ENCODE results near the gene VWA8. TPM values are rescaled to one million over a fixed set of nuclear protein-coding genes. Genes with fewer than 3 reads are reported as not detected.

VWA8 gene
- total and polyA plus RNA-seq, 2 of the 13 experiments (the other 11 are each of a cell fraction or from before 2014, with no cell fraction given), result 9.1 to 17.3 TPM

DNA sequence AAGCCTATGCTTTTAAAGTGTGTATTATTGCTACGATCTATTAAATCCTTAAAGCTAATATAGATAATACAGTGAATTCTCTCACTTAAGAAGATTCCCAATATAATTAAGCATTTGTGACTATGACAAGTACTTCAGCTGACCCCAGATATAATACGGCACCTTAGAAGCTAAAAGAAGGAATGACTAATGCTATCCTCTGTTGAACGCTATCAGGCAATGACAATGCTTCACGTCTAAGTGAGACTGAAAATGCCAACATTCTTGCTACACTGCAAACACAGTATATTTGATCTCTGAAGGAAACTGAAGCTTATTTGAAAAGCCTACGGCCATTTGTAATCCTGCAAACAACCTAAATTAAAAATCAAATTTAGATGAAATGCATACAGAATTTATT, 19.7 kb downstream of the VWA8 start:
- no TSS peak for BruUV-seq (replicated peaks)
- POLR2A ChIA-PET, result no interaction called here
- FAIRE-seq, result no peak

More for the DNA sequence above, 19.7 kb downstream of the VWA8 start:
- Histone ChIP-seq H2AFZ (ENCODE audit: low read length) (no peak overlapping the region), H3K4me3 (replicated peaks in 1 of 3; ENCODE audit: insufficient read depth in 1 of 3, low read depth in 2 of 3, low read length in 3 of 3) (no peak overlapping the region), H3K4me2 (ENCODE audit: low read depth, low read length) (no peak overlapping the region), H3K27me3 (ENCODE audit: control insufficient read depth in 1 of 2, insufficient read depth in 2 of 2, low read length in 2 of 2) (no peaks in the 10 kb centered on the region; a peak in 1 of 5 replicates), H3K9me3 (ENCODE audit: low read length) (no peaks in the 10 kb centered on the region), H3K4me1 (ENCODE audit: insufficient read depth, low read length) (peaks cover 20% of the 10 kb centered on the region), H4K20me1 (ENCODE audit: insufficient read depth, low read length) (peaks cover 8% of the 10 kb centered on the region), H3K36me3 (replicated peaks in 1 of 2; ENCODE audit: control insufficient read depth in 1 of 2, insufficient read depth in 2 of 2, low read length in 2 of 2) (peaks cover 0 to 11% of the 10 kb centered on the region in 2 experiments; a peak in 3 of 5 replicates), H3K9ac (ENCODE audit: insufficient read depth, low read depth, low read length) (no peak overlapping the region), H3K79me2 (ENCODE audit: insufficient read depth, low read length) (peaks cover 10% of the 10 kb centered on the region), H3K27ac (ENCODE audit: extremely low read length, insufficient read depth, low read length) (no peak overlapping the region)
- in situ Hi-C loops (cut with HindIII; ENCODE audit: extremely low pct_ligation_motif_present, low pct_unique_long_range_greater_than_20kb), result no loop called here
- intact Hi-C loops (cut with micrococcal nuclease; ENCODE audit: unreplicated experiment), result no loop called here
- WGBS (ENCODE audit: low lambda C conversion rate), result 95% methylated on average over 5 of the region's 5 CpGs
- CTCF ChIA-PET (ENCODE audit: low intra/inter-chr PET ratio, low total read pairs), result no interaction called here
- no peak for ATAC-seq
- no peak for DNase-seq (ENCODE audit: low spot score)
- TF ChIP-seq NFYB (CRISPR knock-in tag; IDR thresholded peaks at IDR 0.05) (no peak), KDM2A (CRISPR knock-in tag; IDR thresholded peaks at IDR 0.05; ENCODE audit: borderline replicate concordance, low read depth) (no peak), TAF15 (IDR thresholded peaks at IDR 0.05; ENCODE audit: low read depth, low read length, poor library complexity, severe bottlenecking) (no peak), NR2F2 (IDR thresholded peaks at IDR 0.05; ENCODE audit: borderline replicate concordance, low read depth) (no peak), ATF7-NPFF (CRISPR knock-in tag; IDR thresholded peaks at IDR 0.05; ENCODE audit: low read depth) (no peak), ZNF143 (CRISPR knock-in tag; IDR thresholded peaks at IDR 0.05) (no peak), ZNF460 (CRISPR knock-in tag; IDR thresholded peaks at IDR 0.05; ENCODE audit: borderline replicate concordance) (no peak), ZNF746 (CRISPR knock-in tag; IDR thresholded peaks at IDR 0.05) (no peak), IKZF1 (IDR thresholded peaks at IDR 0.05) (no peak), RARG (CRISPR knock-in tag; IDR thresholded peaks at IDR 0.05; ENCODE audit: low read depth) (no peak), ZNF382 (CRISPR knock-in tag; IDR thresholded peaks at IDR 0.05; ENCODE audit: borderline replicate concordance) (no peak), ZNF883 (CRISPR knock-in tag; IDR thresholded peaks at IDR 0.05; ENCODE audit: not compliant biosample characterization) (no peak), SP140L (CRISPR knock-in tag; IDR thresholded peaks at IDR 0.05; ENCODE audit: borderline replicate concordance) (no peak), CC2D1A (CRISPR knock-in tag; IDR thresholded peaks at IDR 0.05) (no peak), SIN3A (IDR thresholded peaks at IDR 0.05; ENCODE audit: borderline replicate concordance, low read depth, low read length) (no peak)
- TF ChIP-seq, protein P1, sequence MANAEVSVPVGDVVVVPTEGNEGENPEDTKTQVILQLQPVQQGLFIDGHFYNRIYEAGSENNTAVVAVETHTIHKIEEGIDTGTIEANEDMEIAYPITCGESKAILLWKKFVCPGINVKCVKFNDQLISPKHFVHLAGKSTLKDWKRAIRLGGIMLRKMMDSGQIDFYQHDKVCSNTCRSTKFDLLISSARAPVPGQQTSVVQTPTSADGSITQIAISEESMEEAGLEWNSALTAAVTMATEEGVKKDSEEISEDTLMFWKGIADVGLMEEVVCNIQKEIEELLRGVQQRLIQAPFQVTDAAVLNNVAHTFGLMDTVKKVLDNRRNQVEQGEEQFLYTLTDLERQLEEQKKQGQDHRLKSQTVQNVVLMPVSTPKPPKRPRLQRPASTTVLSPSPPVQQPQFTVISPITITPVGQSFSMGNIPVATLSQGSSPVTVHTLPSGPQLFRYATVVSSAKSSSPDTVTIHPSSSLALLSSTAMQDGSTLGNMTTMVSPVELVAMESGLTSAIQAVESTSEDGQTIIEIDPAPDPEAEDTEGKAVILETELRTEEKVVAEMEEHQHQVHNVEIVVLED (CRISPR knock-in tag; IDR thresholded peaks at IDR 0.05; ENCODE audit: borderline replicate concordance), result no peak
- TF ChIP-seq, protein P2, sequence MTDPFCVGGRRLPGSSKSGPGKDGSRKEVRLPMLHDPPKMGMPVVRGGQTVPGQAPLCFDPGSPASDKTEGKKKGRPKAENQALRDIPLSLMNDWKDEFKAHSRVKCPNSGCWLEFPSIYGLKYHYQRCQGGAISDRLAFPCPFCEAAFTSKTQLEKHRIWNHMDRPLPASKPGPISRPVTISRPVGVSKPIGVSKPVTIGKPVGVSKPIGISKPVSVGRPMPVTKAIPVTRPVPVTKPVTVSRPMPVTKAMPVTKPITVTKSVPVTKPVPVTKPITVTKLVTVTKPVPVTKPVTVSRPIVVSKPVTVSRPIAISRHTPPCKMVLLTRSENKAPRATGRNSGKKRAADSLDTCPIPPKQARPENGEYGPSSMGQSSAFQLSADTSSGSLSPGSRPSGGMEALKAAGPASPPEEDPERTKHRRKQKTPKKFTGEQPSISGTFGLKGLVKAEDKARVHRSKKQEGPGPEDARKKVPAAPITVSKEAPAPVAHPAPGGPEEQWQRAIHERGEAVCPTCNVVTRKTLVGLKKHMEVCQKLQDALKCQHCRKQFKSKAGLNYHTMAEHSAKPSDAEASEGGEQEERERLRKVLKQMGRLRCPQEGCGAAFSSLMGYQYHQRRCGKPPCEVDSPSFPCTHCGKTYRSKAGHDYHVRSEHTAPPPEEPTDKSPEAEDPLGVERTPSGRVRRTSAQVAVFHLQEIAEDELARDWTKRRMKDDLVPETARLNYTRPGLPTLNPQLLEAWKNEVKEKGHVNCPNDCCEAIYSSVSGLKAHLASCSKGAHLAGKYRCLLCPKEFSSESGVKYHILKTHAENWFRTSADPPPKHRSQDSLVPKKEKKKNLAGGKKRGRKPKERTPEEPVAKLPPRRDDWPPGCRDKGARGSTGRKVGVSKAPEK (CRISPR knock-in tag; IDR thresholded peaks at IDR 0.05; ENCODE audit: borderline replicate concordance), result no peak
- TF ChIP-seq, protein P3, sequence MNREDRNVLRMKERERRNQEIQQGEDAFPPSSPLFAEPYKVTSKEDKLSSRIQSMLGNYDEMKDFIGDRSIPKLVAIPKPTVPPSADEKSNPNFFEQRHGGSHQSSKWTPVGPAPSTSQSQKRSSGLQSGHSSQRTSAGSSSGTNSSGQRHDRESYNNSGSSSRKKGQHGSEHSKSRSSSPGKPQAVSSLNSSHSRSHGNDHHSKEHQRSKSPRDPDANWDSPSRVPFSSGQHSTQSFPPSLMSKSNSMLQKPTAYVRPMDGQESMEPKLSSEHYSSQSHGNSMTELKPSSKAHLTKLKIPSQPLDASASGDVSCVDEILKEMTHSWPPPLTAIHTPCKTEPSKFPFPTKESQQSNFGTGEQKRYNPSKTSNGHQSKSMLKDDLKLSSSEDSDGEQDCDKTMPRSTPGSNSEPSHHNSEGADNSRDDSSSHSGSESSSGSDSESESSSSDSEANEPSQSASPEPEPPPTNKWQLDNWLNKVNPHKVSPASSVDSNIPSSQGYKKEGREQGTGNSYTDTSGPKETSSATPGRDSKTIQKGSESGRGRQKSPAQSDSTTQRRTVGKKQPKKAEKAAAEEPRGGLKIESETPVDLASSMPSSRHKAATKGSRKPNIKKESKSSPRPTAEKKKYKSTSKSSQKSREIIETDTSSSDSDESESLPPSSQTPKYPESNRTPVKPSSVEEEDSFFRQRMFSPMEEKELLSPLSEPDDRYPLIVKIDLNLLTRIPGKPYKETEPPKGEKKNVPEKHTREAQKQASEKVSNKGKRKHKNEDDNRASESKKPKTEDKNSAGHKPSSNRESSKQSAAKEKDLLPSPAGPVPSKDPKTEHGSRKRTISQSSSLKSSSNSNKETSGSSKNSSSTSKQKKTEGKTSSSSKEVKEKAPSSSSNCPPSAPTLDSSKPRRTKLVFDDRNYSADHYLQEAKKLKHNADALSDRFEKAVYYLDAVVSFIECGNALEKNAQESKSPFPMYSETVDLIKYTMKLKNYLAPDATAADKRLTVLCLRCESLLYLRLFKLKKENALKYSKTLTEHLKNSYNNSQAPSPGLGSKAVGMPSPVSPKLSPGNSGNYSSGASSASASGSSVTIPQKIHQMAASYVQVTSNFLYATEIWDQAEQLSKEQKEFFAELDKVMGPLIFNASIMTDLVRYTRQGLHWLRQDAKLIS (CRISPR knock-in tag; IDR thresholded peaks at IDR 0.05), result no peak
